Uterus (tissue), 4 donors: ENCODE results near the gene CHST1. TPM values are rescaled to one million over a fixed set of nuclear protein-coding genes. Genes with fewer than 3 reads are reported as not detected.

ENCODE experiments used
- DNase-seq, 2 donors: peaks; one replicate each; pipeline ENCODE4 v3.0.0-alpha.2; 2019 to 2020
- H3K27ac ChIP-seq, 2 donors: fragments of 200-600 bp; sonication (generic); 1 replicate in 1 of 2; 2 replicates in 1 of 2; pipeline ENCODE4 v1.5.1; 2016 to 2018
- H3K27me3 ChIP-seq, 2 donors: fragments of 200-600 bp; sonication (generic); one replicate each; pipeline ENCODE4 v1.5.1; 2018 to 2019; ENCODE audit warnings: control low read depth in 1 of 2
- H3K36me3 ChIP-seq, 2 donors: fragments of 200-600 bp; sonication (generic); one replicate each; pipeline ENCODE4 v1.5.1; 2019; ENCODE audit warnings: control low read depth in 1 of 2
- H3K4me1 ChIP-seq, 2 donors: fragments of 200-600 bp; sonication (generic); one replicate each; pipeline ENCODE4 v1.5.1; 2018 to 2019; ENCODE audit warnings: control low read depth in 1 of 2
- H3K4me3 ChIP-seq, 2 donors: fragments of 200-600 bp; sonication (generic); 1 replicate in 1 of 2; 2 replicates in 1 of 2; pipeline ENCODE4 v1.5.1; 2018 to 2019; ENCODE audit warnings: mild to moderate bottlenecking in 1 of 2
- H3K9me3 ChIP-seq, 2 donors: fragments of 200-600 bp; sonication (generic); one replicate each; pipeline ENCODE4 v1.5.1; 2019; ENCODE audit warnings: control low read depth in 1 of 2
- POLR2A ChIP-seq, 2 donors: fragments of 450-650 bp; IDR thresholded peaks; one replicate each; pipeline ENCODE4 v1.6.1; 2016; ENCODE audit warnings: antibody characterized with exemption in 2 of 2, mild to moderate bottlenecking in 1 of 2, moderate library complexity in 1 of 2
- intact Hi-C: fragments of 100-400 bp; cut with DNase I; formaldehyde crosslinking; loops from one replicate; pipeline ENCODE4 v1.15.1; 2023; ENCODE audit warnings: low total_unique reads
- total RNA-seq, 4 donors: library from RNA; depleted of rRNA in 3 of 4; stranded (reverse); fragments of >200 nt in 3 of 4; gene quantifications; one replicate each; pipeline versions ENCODE4 v1.1.0 to v1.2.4, GENCODE V29; 2014 to 2023
- TF ChIP-seq, protein P1 (sequence below), 4 experiments: fragments of 200-600 bp in 2 of 4; fragments of 450-650 bp in 2 of 4; sonication (generic) in 2 of 4; IDR thresholded peaks; one replicate each; pipeline ENCODE4 v1.5.1; 2016 to 2019; ENCODE audit warnings: antibody characterized with exemption in 4 of 4, mild to moderate bottlenecking in 2 of 4, moderate library complexity in 1 of 4
- donor health status: DM: yes; HTN: yes; CAD: no.

Gene CHST1
- total RNA-seq, 4 donors from 2014 or later = 2.4 to 7.9 (median 5.9) TPM

DNA sequence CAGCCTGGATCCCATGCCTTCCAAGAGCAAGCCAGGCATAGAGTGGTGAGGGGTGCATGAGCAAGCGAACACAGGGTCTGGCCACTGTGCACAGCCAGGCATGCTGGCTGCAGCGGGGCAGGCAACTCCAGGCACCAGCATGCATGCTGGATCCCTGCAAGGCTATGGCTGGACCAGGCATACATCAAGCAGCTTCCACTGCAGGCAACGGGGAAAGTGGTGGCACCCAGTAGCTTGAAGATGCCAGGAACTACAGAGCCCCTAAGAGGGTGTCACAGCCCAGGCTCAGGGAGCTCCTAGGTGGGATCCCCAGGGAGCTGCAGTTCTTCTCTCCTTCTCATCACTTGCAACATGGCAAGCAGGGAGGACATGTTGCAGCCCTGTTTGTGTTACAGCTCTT is 45.2 kb downstream of the CHST1 start:
- no peak overlapping the region for H3K27ac ChIP-seq
- TF ChIP-seq, protein P1, sequence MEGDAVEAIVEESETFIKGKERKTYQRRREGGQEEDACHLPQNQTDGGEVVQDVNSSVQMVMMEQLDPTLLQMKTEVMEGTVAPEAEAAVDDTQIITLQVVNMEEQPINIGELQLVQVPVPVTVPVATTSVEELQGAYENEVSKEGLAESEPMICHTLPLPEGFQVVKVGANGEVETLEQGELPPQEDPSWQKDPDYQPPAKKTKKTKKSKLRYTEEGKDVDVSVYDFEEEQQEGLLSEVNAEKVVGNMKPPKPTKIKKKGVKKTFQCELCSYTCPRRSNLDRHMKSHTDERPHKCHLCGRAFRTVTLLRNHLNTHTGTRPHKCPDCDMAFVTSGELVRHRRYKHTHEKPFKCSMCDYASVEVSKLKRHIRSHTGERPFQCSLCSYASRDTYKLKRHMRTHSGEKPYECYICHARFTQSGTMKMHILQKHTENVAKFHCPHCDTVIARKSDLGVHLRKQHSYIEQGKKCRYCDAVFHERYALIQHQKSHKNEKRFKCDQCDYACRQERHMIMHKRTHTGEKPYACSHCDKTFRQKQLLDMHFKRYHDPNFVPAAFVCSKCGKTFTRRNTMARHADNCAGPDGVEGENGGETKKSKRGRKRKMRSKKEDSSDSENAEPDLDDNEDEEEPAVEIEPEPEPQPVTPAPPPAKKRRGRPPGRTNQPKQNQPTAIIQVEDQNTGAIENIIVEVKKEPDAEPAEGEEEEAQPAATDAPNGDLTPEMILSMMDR (IDR thresholded peaks at IDR 0.05) = no peak
- no peak for TF ChIP-seq POLR2A (IDR thresholded peaks at IDR 0.05)
- H3K4me3 ChIP-seq = no peak overlapping the region
- no peaks in the 10 kb centered on the region for H3K9me3 ChIP-seq
- no peak for DNase-seq
- intact Hi-C loops = no loop called here
- H3K4me1 ChIP-seq = no peaks in the 10 kb centered on the region
- H3K36me3 ChIP-seq = no peaks in the 10 kb centered on the region
- no peaks in the 10 kb centered on the region for H3K27me3 ChIP-seq

DNA sequence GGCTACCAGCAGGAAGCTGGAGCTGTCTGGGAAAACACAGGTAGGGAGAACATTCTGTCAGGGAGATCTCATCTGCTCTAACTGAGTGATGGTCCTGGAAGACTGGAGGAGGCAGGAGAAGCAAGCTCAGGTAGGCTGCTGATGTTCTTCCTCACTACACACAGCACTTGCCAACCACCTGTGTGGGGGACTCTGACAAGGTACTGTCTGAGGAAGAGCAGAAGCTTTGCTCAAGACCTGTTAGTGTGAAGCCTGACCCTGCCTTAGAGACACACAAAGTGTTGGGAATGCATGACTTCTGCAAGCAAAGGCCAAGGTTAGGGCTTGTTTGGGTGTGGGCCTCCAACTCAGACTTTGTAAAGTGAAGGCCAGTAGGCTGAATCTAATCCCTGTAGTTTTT is 46.5 kb downstream of the CHST1 start:
- H3K4me3 ChIP-seq = no peak overlapping the region
- no peak for DNase-seq
- no peaks in the 10 kb centered on the region for H3K27me3 ChIP-seq
- no peaks in the 10 kb centered on the region for H3K36me3 ChIP-seq
- no peak overlapping the region for H3K27ac ChIP-seq
- H3K9me3 ChIP-seq = no peaks in the 10 kb centered on the region
- intact Hi-C loops = no loop called here
- TF ChIP-seq, protein P1 (IDR thresholded peaks at IDR 0.05) = no peak
- TF ChIP-seq POLR2A (IDR thresholded peaks at IDR 0.05) = no peak
- no peaks in the 10 kb centered on the region for H3K4me1 ChIP-seq

DNA sequence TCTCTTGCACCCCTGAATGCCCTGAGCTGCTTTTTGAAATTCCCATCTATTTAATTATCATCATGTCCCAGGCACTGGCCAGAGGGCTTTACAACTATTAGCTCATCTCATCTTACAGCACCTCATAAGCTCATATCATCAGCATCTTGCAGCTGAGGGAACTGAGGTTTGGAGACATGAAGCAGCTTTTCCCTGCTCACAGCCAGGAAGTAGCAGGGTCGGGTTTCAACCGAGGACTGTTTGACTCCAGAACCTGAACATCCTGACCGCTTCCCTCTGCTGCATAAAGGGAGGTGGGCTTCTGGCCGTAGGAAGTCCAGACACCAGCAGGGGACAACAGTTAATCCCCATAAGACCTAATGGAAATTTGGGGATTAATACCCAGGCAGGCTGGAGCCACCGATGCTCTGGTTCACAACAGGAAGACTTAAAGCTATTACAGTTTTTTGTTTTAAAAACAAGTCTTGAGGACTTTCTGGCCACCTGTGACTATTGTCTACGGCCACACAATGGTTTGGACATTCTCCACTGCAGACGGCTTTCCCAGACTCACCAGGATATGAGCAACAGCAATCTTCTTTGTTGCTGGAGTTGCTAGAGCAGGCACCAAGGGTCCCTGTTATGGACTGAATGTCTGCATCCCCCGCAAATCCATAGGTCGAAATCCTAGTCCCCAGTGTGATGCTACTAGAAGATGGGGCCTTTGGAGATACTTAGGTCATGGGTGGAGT is 47.4 kb downstream of the CHST1 start:
- intact Hi-C loops = no loop called here
- no peak for DNase-seq
- H3K27ac ChIP-seq = no peak overlapping the region
- no peaks in the 10 kb centered on the region for H3K27me3 ChIP-seq
- no peaks in the 10 kb centered on the region for H3K4me1 ChIP-seq
- TF ChIP-seq, protein P1 (IDR thresholded peaks at IDR 0.05) = no peak
- TF ChIP-seq POLR2A (IDR thresholded peaks at IDR 0.05) = no peak
- no peak overlapping the region for H3K4me3 ChIP-seq
- no peaks in the 10 kb centered on the region for H3K9me3 ChIP-seq
- no peaks in the 10 kb centered on the region for H3K36me3 ChIP-seq

DNA sequence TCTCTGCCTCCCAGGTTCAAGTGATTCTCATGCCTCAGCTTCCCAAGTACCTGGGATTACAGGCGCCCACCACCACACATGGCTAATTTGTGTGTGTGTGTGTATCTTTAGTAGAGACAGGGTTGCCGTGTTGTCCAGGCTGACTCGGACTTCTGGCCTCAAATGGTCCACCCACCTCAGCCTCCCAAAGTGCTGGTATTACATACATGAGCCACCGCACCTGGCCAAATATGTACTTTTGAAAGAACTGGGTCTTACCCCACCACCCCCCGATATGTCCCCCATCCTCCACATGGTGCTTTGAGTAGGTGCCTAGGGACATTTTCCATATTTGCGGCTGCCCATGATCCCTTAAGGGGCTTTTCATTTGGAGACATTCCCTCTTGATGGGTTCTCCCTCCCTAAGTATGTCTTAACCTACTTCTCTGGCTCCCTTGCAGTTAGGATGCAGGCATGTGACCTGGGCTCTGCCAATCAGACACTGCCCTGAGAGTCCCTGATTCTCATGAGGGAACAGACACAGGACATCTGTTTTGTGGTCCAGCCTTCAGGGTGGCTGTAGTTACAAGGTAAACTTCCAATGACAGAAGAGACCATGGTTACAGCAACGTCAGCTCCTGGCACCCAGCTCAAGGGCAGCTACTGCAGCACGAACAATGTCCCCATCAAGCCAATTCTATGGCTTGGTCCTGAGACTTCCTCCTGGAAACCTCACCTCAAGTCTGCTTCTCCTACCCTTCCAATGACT is 48.4 kb downstream of the CHST1 start:
- no peaks in the 10 kb centered on the region for H3K9me3 ChIP-seq
- H3K36me3 ChIP-seq = no peaks in the 10 kb centered on the region
- no peaks in the 10 kb centered on the region for H3K27me3 ChIP-seq
- no peak for DNase-seq
- no peaks in the 10 kb centered on the region for H3K4me1 ChIP-seq
- intact Hi-C loops = no loop called here
- H3K4me3 ChIP-seq = no peak overlapping the region
- no peak overlapping the region for H3K27ac ChIP-seq
- no peak for TF ChIP-seq POLR2A (IDR thresholded peaks at IDR 0.05)
- TF ChIP-seq, protein P1 (IDR thresholded peaks at IDR 0.05) = no peak

DNA sequence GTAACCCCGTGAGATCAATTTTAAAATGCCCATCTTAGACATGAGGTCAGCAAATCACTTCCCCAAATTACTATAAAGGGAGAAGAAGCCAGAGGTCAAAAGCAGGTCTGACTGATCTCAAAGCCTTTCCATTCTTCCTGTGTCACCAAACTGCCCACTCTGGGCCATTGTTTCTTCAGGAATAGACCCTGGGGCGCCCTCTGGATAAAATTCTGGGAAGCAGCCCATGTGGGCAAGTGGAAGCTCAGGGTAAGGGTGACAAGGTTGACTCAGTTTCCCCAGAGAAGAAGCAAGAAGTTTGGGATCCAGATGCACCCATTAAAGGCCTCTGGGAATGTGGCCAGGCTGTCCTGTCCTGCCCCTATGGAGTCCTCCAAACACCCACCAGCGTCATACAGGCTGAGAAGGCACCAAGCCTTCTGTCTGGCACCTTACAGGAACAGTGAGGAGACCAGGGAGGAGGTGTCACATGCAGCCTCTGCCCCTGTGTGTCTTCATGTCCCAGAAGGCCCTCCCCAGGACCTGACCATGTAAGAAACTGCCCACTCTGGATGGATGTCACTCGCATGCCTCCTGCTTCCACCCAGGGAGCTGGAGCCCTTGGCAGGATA is 50.1 kb downstream of the CHST1 start:
- H3K27ac ChIP-seq = no peak overlapping the region
- no peaks in the 10 kb centered on the region for H3K4me1 ChIP-seq
- H3K9me3 ChIP-seq = no peaks in the 10 kb centered on the region
- intact Hi-C loops = no loop called here
- no peaks in the 10 kb centered on the region for H3K36me3 ChIP-seq
- H3K27me3 ChIP-seq = no peaks in the 10 kb centered on the region
- no peak overlapping the region for H3K4me3 ChIP-seq
- no peak for TF ChIP-seq POLR2A (IDR thresholded peaks at IDR 0.05)
- TF ChIP-seq, protein P1 (IDR thresholded peaks at IDR 0.05) = no peak
- DNase-seq = no peak
